Measurements from ENCODE around the gene OXA1L.

DNA sequence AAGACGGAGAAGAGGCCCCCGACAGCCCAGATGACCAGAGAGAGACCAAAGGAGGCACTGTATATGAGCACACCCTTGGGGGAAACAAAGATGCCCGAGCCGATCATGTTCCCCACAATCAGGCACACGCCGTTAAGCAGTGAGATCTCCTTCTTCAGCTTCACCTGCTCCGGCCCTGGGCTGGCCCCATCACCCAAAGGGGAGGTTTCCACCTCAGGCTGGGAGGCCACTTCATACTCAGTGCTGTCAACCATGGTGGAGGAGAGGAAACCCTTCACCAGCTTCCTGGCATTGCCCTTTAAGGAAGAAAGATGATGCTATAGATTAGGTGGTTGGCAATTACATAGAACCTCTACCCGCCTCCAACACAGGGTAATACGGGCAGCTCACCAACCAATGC lies 46.7 kb downstream of the OXA1L start:
- TF ChIP-seq, protein P1, sequence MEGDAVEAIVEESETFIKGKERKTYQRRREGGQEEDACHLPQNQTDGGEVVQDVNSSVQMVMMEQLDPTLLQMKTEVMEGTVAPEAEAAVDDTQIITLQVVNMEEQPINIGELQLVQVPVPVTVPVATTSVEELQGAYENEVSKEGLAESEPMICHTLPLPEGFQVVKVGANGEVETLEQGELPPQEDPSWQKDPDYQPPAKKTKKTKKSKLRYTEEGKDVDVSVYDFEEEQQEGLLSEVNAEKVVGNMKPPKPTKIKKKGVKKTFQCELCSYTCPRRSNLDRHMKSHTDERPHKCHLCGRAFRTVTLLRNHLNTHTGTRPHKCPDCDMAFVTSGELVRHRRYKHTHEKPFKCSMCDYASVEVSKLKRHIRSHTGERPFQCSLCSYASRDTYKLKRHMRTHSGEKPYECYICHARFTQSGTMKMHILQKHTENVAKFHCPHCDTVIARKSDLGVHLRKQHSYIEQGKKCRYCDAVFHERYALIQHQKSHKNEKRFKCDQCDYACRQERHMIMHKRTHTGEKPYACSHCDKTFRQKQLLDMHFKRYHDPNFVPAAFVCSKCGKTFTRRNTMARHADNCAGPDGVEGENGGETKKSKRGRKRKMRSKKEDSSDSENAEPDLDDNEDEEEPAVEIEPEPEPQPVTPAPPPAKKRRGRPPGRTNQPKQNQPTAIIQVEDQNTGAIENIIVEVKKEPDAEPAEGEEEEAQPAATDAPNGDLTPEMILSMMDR (conservative IDR thresholded peaks at IDR 0.05; ENCODE audit: low read depth in 2 of 2) = 0 out of 4 replicates have a peak, but pooled peaks of 1 of the 2 experiments have one; percentile 7
- TF ChIP-seq ZNF114 (CRISPR knock-in tag; IDR thresholded peaks at IDR 0.05) (no peak), EZH2 (IDR thresholded peaks at IDR 0.05; ENCODE audit: low read depth, unreplicated experiment) (no peak), CREB1 (CRISPR knock-in tag; IDR thresholded peaks at IDR 0.05; ENCODE audit: low read depth) (no peak), POLR2AphosphoS5 (IDR thresholded peaks at IDR 0.05; ENCODE audit: low read depth) (no peak), STAT1 (IDR thresholded peaks at IDR 0.05; ENCODE audit: unreplicated experiment) (no peak), JUNB (IDR thresholded peaks at IDR 0.05; ENCODE audit: unreplicated experiment) (no peak), EZH2phosphoT487 (IDR thresholded peaks at IDR 0.05; ENCODE audit: unreplicated experiment) (no peak), ZNF331 (CRISPR knock-in tag; IDR thresholded peaks at IDR 0.05; ENCODE audit: low read depth) (no peak), NANOG (IDR thresholded peaks at IDR 0.05; ENCODE audit: borderline replicate concordance) (no peak)
- TF ChIP-seq, protein P2, sequence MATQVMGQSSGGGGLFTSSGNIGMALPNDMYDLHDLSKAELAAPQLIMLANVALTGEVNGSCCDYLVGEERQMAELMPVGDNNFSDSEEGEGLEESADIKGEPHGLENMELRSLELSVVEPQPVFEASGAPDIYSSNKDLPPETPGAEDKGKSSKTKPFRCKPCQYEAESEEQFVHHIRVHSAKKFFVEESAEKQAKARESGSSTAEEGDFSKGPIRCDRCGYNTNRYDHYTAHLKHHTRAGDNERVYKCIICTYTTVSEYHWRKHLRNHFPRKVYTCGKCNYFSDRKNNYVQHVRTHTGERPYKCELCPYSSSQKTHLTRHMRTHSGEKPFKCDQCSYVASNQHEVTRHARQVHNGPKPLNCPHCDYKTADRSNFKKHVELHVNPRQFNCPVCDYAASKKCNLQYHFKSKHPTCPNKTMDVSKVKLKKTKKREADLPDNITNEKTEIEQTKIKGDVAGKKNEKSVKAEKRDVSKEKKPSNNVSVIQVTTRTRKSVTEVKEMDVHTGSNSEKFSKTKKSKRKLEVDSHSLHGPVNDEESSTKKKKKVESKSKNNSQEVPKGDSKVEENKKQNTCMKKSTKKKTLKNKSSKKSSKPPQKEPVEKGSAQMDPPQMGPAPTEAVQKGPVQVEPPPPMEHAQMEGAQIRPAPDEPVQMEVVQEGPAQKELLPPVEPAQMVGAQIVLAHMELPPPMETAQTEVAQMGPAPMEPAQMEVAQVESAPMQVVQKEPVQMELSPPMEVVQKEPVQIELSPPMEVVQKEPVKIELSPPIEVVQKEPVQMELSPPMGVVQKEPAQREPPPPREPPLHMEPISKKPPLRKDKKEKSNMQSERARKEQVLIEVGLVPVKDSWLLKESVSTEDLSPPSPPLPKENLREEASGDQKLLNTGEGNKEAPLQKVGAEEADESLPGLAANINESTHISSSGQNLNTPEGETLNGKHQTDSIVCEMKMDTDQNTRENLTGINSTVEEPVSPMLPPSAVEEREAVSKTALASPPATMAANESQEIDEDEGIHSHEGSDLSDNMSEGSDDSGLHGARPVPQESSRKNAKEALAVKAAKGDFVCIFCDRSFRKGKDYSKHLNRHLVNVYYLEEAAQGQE (IDR thresholded peaks at IDR 0.05; ENCODE audit: unreplicated experiment) = no peak
